IMR-90 (cell line): ENCODE data around the gene EYS. TPM values are rescaled to one million over a fixed set of nuclear protein-coding genes. Genes with fewer than 3 reads are reported as not detected.

ENCODE experiments used
- ATAC-seq: fragments of 200-7000 bp; cut with Tn5 transposase; 2 replicates; pipeline ENCODE4 v1.9.1; 2020; ENCODE audit warnings: low read depth, mild to moderate bottlenecking, moderate library complexity
- BruUV-seq: library from RNA; stranded (reverse); fragments of 400-500 nt; replicated peaks from 2 replicates; lab custom pipeline; 2021; lab: Mats Ljungman, UMichigan
- CTCF ChIA-PET: fragments of 300-600 bp; formaldehyde crosslinking; extraction: SDS; loops from one replicate; lab custom pipeline; 2021; ENCODE audit warnings: antibody characterized with exemption; lab: Yijun Ruan, JAX
- POLR2A ChIA-PET: fragments of 300-600 bp; sonication (Branson Sonifier 250); formaldehyde crosslinking; loops from one replicate; lab custom pipeline; 2022; ENCODE audit warnings: antibody characterized with exemption; ENCODE audit not compliant: unreplicated experiment; lab: Charles Lee
- DNase-seq: peaks from one replicate; pipeline ENCODE4 v3.0.0; 2013
- H2AFZ ChIP-seq: replicated peaks from 2 replicates; pipeline ENCODE3; 2013; ENCODE audit warnings: low read length, mild to moderate bottlenecking; ENCODE audit not compliant: poor library complexity
- H2AK5ac ChIP-seq: 2 replicates; pipeline ENCODE4 v1.6.1; 2013; ENCODE audit warnings: low read depth, low read length, inconsistent platforms
- H2AK9ac ChIP-seq: replicated peaks from 2 replicates; pipeline ENCODE3; 2013; ENCODE audit warnings: mild to moderate bottlenecking, low read depth, low read length, moderate library complexity; ENCODE audit not compliant: poor library complexity
- H2BK120ac ChIP-seq: 2 replicates; pipeline ENCODE4 v1.6.1; 2013; ENCODE audit warnings: low read depth, low read length, inconsistent platforms
- H2BK15ac ChIP-seq: 3 replicates; pipeline ENCODE4 v1.6.1; 2013; ENCODE audit warnings: low read depth, low read length, inconsistent platforms
- H2BK20ac ChIP-seq: 2 replicates; pipeline ENCODE4 v1.6.1; 2013; ENCODE audit warnings: low read depth, mild to moderate bottlenecking, inconsistent platforms, low read length, moderate library complexity
- H2BK5ac ChIP-seq: 2 replicates; pipeline ENCODE4 v1.6.1; 2013; ENCODE audit warnings: mild to moderate bottlenecking, low read depth, low read length, inconsistent platforms; ENCODE audit not compliant: poor library complexity, severe bottlenecking
- H3K14ac ChIP-seq: replicated peaks from 2 replicates; pipeline ENCODE4 v1.6.1; 2013; ENCODE audit warnings: low read depth, low read length, inconsistent platforms
- H3K18ac ChIP-seq: 2 replicates; pipeline ENCODE4 v1.6.1; 2013; ENCODE audit warnings: low read depth, low read length, control low read depth
- H3K23ac ChIP-seq: 2 replicates; pipeline ENCODE4 v1.6.1; 2013; ENCODE audit warnings: low read depth, low read length, inconsistent platforms
- H3K27ac ChIP-seq: 2 replicates; pipeline ENCODE4 v1.5.1; 2013; ENCODE audit warnings: mild to moderate bottlenecking, control low read depth, low read length; ENCODE audit not compliant: insufficient read depth
- H3K27me3 ChIP-seq: 2 replicates; pipeline ENCODE4 v1.6.1; 2013; ENCODE audit warnings: low read length; ENCODE audit not compliant: control insufficient read depth, insufficient read depth
- H3K36me3 ChIP-seq: 2 replicates; pipeline ENCODE4 v1.6.1; 2013; ENCODE audit warnings: low read length, mixed read lengths; ENCODE audit not compliant: control insufficient read depth, insufficient read depth
- H3K4ac ChIP-seq: 2 replicates; pipeline ENCODE4 v1.6.1; 2013; ENCODE audit warnings: low read depth, low read length, inconsistent platforms
- H3K4me1 ChIP-seq: 2 replicates; pipeline ENCODE4 v1.6.1; 2013; ENCODE audit warnings: low read length, mixed read lengths; ENCODE audit not compliant: control insufficient read depth, insufficient read depth
- H3K4me2 ChIP-seq: 2 replicates; pipeline ENCODE4 v1.6.1; 2013; ENCODE audit warnings: low read depth, mild to moderate bottlenecking, control low read depth, low read length, moderate library complexity
- H3K4me3 ChIP-seq: 2 replicates; pipeline ENCODE4 v1.5.1; 2013; ENCODE audit warnings: low read depth, mild to moderate bottlenecking, control low read depth, low read length, moderate library complexity; ENCODE audit not compliant: insufficient read depth
- H3K56ac ChIP-seq: 2 replicates; pipeline ENCODE4 v1.6.1; 2013; ENCODE audit warnings: low read length, inconsistent platforms; ENCODE audit not compliant: insufficient read depth; ENCODE audit errors: extremely low read depth
- H3K79me1 ChIP-seq, 2 experiments: 2 replicates each; pipeline ENCODE4 v1.6.1; 2013; ENCODE audit warnings: low read length in 2 of 2, inconsistent platforms in 1 of 2, low read depth in 1 of 2
- H3K9ac ChIP-seq: 2 replicates; pipeline ENCODE4 v1.6.1; 2013; ENCODE audit warnings: low read depth, low read length, control low read depth
- H3K9me1 ChIP-seq: 2 replicates; pipeline ENCODE4 v1.6.1; 2013; ENCODE audit warnings: low read length, inconsistent platforms; ENCODE audit not compliant: insufficient read depth
- H3K9me3 ChIP-seq: 2 replicates; pipeline ENCODE4 v1.6.1; 2013; ENCODE audit warnings: low read length; ENCODE audit not compliant: control insufficient read depth, insufficient read depth
- H4K20me1 ChIP-seq: 2 replicates; pipeline ENCODE4 v1.6.1; 2013; ENCODE audit warnings: low read length, inconsistent platforms; ENCODE audit not compliant: insufficient read depth
- H4K5ac ChIP-seq: 2 replicates; pipeline ENCODE4 v1.6.1; 2013; ENCODE audit warnings: mild to moderate bottlenecking, low read depth, low read length, control low read depth
- H4K8ac ChIP-seq, 2 experiments: 2 replicates each; pipeline ENCODE4 v1.6.1; 2013; ENCODE audit warnings: low read depth in 2 of 2, low read length in 2 of 2, control low read depth in 1 of 2, inconsistent platforms in 1 of 2
- H4K91ac ChIP-seq: 2 replicates; pipeline ENCODE4 v1.6.1; 2013; ENCODE audit warnings: low read depth, low read length, inconsistent platforms; ENCODE audit not compliant: insufficient read depth
- BHLHE40 ChIP-seq: fragments of 150-350 bp; IDR thresholded peaks from 2 replicates; pipeline ENCODE4 v1.6.1; 2016; ENCODE audit warnings: mild to moderate bottlenecking, low read depth, low read length
- CEBPB ChIP-seq: IDR thresholded peaks from 2 replicates; pipeline ENCODE4 v1.6.1; 2012; ENCODE audit warnings: low read depth, low read length, improper control_type of control experiment
- CHD1 ChIP-seq: IDR thresholded peaks from 2 replicates; pipeline ENCODE4 v1.6.1; 2012; ENCODE audit warnings: low read depth, low read length, improper control_type of control experiment
- FOS ChIP-seq: fragments of 150-350 bp; IDR thresholded peaks from 2 replicates; pipeline ENCODE4 v1.6.1; 2016; ENCODE audit warnings: low read depth, low read length
- MAFK ChIP-seq: IDR thresholded peaks from 2 replicates; pipeline ENCODE4 v1.6.1; 2012; ENCODE audit warnings: low read depth, low read length, improper control_type of control experiment
- MAZ ChIP-seq: IDR thresholded peaks from 2 replicates; pipeline ENCODE4 v1.6.1; 2012; ENCODE audit warnings: low read depth, mild to moderate bottlenecking, low read length, improper control_type of control experiment, moderate library complexity, borderline replicate concordance
- MXI1 ChIP-seq: IDR thresholded peaks from 2 replicates; pipeline ENCODE4 v1.6.1; 2012; ENCODE audit warnings: low read depth, mild to moderate bottlenecking, low read length, moderate library complexity, borderline replicate concordance
- NFE2L2 ChIP-seq: fragments of 150-350 bp; IDR thresholded peaks from 2 replicates; pipeline ENCODE4 v1.6.1; 2016; ENCODE audit warnings: low read depth, mild to moderate bottlenecking, low read length
- RCOR1 ChIP-seq: IDR thresholded peaks from 2 replicates; pipeline ENCODE4 v1.6.1; 2012; ENCODE audit warnings: mild to moderate bottlenecking, low read length, improper control_type of control experiment; ENCODE audit not compliant: insufficient replicate concordance
- SMC3 ChIP-seq: fragments of 150-350 bp; IDR thresholded peaks from 2 replicates; pipeline ENCODE4 v1.6.1; 2016; ENCODE audit warnings: low read depth, mild to moderate bottlenecking, antibody characterized with exemption, low read length, moderate library complexity
- WGBS, 2 experiments: methylation state at CpG; one replicate each; pipeline versions ENCODE4 v1.1.5 to v1.1.7; 2013; ENCODE audit warnings: missing lambda C conversion rate in 2 of 2; ENCODE audit not compliant: insufficient read length in 1 of 2; ENCODE audit errors: extremely low coverage in 2 of 2; 5-methylcytosine and 5-hydroxymethylcytosine counted together
- dilution Hi-C: fragments of 300-500 bp; cut with HindIII; formaldehyde crosslinking; loops from one replicate; pipeline ENCODE4 v1.14.3; 2018; ENCODE audit warnings: low sequenced_read_pairs; ENCODE audit not compliant: unreplicated experiment
- in situ Hi-C: fragments of 300-500 bp; cut with MboI; formaldehyde crosslinking; loops from 3 replicates; pipeline ENCODE4 v1.14.3; 2019; ENCODE audit warnings: low sequenced_read_pairs, inconsistent platforms, mixed read lengths
- intact Hi-C: fragments of 100-400 bp; cut with micrococcal nuclease; formaldehyde crosslinking; loops from 2 replicates; pipeline ENCODE4 v1.10.0; 2022
- polyA plus RNA-seq, 3 experiments: library from polyadenylated mRNA; depleted of rRNA; stranded (reverse); fragments of >200 nt; gene quantifications; 2 replicates each; pipeline ENCODE4 v1.2.3, GENCODE V29; 2012; ENCODE audit warnings: low replicate concordance in 1 of 3
- total RNA-seq: library from RNA; depleted of rRNA; stranded (reverse); fragments of >200 nt; gene quantifications from 2 replicates; pipeline ENCODE4 v1.2.3, GENCODE V29; 2012
- TF ChIP-seq, protein P1 (sequence below): conservative IDR thresholded peaks from 2 replicates; pipeline ENCODE4 v1.5.1; 2012; ENCODE audit warnings: mild to moderate bottlenecking, low read depth, low read length, improper control_type of control experiment
- TF ChIP-seq, protein P2 (sequence below): fragments of 150-350 bp; IDR thresholded peaks from 2 replicates; pipeline ENCODE4 v1.6.1; 2016; ENCODE audit warnings: low read depth, mild to moderate bottlenecking, low read length, moderate library complexity, borderline replicate concordance
- TF ChIP-seq, protein P3 (sequence below): fragments of 150-350 bp; IDR thresholded peaks from 2 replicates; pipeline ENCODE4 v1.6.1; 2017; ENCODE audit warnings: mild to moderate bottlenecking, antibody characterized with exemption, low read length, low read depth

The EYS gene
- total and polyA plus RNA-seq, 2 of the 4 experiments (the other 2 are of a cell fraction): under 0.01 TPM; not detected in 1

DNA sequence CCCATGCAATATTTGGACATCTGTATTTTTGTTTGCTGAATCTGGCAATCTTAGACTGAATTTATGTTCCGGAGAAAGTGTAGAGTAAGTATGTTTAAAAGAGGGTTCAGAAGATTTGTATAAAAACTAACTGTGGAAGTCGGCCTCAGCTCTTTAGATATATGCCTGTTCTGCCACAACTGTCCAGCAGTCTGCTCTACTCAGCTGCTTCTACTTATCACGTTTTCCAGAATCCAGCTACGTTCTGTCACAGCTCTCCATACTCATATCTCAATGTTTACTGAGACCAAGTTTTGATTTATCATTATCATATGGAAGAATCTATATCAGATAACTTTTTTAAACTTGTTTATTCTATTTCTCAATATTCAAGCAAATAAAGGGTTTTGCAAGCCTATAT, 721.3 kb downstream of the EYS start:
- no CpG with 5 or more reads among the region's 4 CpGs for WGBS, 2 experiments
- Histone ChIP-seq H3K27ac (no peak overlapping the region), H3K4me1 (no peaks in the 10 kb centered on the region), H3K36me3 (no peaks in the 10 kb centered on the region), H3K9me1 (no peaks in the 10 kb centered on the region), H2AK9ac (no peak overlapping the region), H3K4me2 (no peak overlapping the region), H2AFZ (no peak overlapping the region), H3K4ac (no peak overlapping the region), H2AK5ac (no peak overlapping the region), H3K18ac (no peak overlapping the region), H4K91ac (no peak overlapping the region), H3K27me3 (no peaks in the 10 kb centered on the region), H2BK15ac (no peak overlapping the region), H3K79me1 (no peaks in the 10 kb centered on the region), H3K9ac (no peak overlapping the region), H3K9me3 (no peaks in the 10 kb centered on the region), H4K20me1 (no peaks in the 10 kb centered on the region), H3K4me3 (no peak overlapping the region), H2BK5ac (no peak overlapping the region), H4K5ac (no peak overlapping the region), H3K23ac (no peak overlapping the region), H2BK120ac (no peak overlapping the region), H2BK20ac (no peak overlapping the region), H3K14ac (no peak overlapping the region), H3K56ac (no peak overlapping the region), H4K8ac (no peak overlapping the region)
- ATAC-seq: no peak
- in situ Hi-C loops (no loop called here), dilution Hi-C loops (no loop called here), intact Hi-C loops (no loop called here)
- BruUV-seq: no TSS peak
- CTCF ChIA-PET: no interaction called here
- TF ChIP-seq RCOR1 (no peak), MAFK (no peak), BHLHE40 (no peak), CHD1 (no peak), MAZ (no peak), MXI1 (no peak), FOS (no peak), SMC3 (no peak), CEBPB (no peak), NFE2L2 (no peak)
- TF ChIP-seq, protein P1, sequence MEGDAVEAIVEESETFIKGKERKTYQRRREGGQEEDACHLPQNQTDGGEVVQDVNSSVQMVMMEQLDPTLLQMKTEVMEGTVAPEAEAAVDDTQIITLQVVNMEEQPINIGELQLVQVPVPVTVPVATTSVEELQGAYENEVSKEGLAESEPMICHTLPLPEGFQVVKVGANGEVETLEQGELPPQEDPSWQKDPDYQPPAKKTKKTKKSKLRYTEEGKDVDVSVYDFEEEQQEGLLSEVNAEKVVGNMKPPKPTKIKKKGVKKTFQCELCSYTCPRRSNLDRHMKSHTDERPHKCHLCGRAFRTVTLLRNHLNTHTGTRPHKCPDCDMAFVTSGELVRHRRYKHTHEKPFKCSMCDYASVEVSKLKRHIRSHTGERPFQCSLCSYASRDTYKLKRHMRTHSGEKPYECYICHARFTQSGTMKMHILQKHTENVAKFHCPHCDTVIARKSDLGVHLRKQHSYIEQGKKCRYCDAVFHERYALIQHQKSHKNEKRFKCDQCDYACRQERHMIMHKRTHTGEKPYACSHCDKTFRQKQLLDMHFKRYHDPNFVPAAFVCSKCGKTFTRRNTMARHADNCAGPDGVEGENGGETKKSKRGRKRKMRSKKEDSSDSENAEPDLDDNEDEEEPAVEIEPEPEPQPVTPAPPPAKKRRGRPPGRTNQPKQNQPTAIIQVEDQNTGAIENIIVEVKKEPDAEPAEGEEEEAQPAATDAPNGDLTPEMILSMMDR: no peak
- TF ChIP-seq, protein P2, sequence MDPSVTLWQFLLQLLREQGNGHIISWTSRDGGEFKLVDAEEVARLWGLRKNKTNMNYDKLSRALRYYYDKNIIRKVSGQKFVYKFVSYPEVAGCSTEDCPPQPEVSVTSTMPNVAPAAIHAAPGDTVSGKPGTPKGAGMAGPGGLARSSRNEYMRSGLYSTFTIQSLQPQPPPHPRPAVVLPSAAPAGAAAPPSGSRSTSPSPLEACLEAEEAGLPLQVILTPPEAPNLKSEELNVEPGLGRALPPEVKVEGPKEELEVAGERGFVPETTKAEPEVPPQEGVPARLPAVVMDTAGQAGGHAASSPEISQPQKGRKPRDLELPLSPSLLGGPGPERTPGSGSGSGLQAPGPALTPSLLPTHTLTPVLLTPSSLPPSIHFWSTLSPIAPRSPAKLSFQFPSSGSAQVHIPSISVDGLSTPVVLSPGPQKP: no peak
- TF ChIP-seq, protein P3, sequence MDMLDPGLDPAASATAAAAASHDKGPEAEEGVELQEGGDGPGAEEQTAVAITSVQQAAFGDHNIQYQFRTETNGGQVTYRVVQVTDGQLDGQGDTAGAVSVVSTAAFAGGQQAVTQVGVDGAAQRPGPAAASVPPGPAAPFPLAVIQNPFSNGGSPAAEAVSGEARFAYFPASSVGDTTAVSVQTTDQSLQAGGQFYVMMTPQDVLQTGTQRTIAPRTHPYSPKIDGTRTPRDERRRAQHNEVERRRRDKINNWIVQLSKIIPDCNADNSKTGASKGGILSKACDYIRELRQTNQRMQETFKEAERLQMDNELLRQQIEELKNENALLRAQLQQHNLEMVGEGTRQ: no peak
- POLR2A ChIA-PET: no interaction called here
- no peak for DNase-seq
